HG03135 (cell line): Measurements from ENCODE around the gene TRAPPC6A.

Experiments
- ATAC-seq: cut with Tn5 transposase; IDR thresholded peaks from one replicate; pipeline ENCODE4 v1.9.1; 2021; ENCODE audit warnings: mild to moderate bottlenecking, moderate library complexity; ENCODE audit not compliant: unreplicated experiment

Gene TRAPPC6A

DNA sequence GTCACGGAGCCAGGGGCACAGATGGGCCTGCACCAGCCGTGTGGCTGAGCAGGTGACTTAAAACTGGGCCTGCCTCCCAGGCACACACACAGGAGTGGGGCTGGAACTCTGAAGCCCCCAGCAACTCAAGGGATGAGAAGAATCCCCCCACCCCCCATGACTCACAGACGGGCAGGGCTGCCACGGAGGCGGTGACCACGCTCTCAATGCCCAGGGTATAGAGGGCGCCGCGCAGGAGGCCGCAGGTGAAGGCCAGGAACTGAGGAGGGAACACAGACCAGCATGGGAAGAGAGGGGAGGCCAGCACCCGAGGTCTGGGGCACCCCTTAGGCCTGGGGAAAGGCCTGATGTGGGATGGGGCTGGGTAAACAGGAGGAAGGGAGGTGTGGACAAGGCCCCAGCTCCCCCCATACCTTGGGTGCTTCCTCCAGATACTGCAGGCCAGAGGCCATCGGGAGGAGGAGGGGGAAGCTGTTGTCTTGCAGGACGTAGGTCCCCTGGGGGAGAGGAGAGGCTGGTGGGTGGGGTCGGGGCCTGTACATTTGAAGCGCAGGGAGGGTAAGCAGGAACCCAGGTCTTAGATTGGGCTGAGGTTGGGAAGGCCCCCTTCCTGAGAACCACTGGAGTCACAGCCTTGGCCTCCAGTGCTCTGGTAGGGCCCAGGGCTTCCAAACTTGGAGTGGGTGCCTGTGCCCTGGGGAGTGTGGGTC is 14.1 kb downstream of the TRAPPC6A start:
- ATAC-seq: no peak

- no peak for ATAC-seq
These were observed 14.9 kb downstream of the TRAPPC6A start for GRCh38 chr19:45163156-45163555.

DNA sequence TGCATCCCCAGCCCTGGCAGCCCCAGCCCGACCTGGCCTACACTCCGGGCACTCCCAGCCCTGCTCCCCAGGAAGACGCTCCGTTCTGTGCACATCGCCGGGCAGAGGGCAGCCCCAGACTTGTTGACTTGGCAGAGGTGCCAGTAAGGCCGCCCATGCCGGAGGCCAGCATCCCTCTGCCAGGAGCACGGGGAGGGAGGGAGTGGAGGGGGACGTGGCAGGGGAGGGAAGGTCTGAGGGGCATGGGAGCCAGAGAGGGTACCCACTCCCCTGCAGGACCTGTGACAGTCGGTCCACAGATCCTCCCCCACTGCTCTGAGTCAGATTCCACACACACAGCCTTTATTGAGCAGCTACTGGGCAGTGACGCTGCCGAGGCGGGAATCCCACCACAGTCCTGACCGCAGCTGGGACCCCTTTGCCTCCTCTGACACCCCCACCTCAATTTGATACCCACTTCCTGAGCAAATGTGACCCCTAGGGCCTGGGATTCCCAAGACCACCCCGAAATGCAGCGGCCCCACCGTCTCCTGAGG is 15.4 kb downstream of the TRAPPC6A start:
- no peak for ATAC-seq

- no peak for ATAC-seq
These were observed 16.1 kb downstream of the TRAPPC6A start for GRCh38 chr19:45161738-45162607.

- no peak for ATAC-seq
These were observed 16.9 kb downstream of the TRAPPC6A start, which contains the start of gene NKPD1 for GRCh38 chr19:45160870-45161737. Gene NKPD1, minus strand, starts transcription at chr19:45160982. Its CDS starts 832 bp downstream, at chr19:45160150.

DNA sequence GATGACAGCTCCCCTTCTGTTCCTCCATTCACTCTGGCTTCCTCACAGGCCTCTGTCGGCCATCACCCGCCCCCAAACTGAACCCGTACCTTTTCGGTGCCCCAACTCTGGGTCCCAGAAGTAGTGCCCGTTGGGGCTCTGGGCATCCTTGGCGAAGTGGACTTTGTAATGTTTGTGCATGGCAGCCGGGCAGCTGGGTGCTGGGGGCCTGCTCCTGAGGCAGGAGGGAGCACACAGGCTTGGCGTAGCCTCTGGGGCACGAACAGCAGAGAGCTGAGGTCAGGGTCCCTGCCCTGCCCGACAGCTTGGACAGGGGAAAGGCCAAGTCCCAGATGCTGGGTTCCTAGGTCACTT is 18.1 kb downstream of the TRAPPC6A start:
- no peak for ATAC-seq

DNA sequence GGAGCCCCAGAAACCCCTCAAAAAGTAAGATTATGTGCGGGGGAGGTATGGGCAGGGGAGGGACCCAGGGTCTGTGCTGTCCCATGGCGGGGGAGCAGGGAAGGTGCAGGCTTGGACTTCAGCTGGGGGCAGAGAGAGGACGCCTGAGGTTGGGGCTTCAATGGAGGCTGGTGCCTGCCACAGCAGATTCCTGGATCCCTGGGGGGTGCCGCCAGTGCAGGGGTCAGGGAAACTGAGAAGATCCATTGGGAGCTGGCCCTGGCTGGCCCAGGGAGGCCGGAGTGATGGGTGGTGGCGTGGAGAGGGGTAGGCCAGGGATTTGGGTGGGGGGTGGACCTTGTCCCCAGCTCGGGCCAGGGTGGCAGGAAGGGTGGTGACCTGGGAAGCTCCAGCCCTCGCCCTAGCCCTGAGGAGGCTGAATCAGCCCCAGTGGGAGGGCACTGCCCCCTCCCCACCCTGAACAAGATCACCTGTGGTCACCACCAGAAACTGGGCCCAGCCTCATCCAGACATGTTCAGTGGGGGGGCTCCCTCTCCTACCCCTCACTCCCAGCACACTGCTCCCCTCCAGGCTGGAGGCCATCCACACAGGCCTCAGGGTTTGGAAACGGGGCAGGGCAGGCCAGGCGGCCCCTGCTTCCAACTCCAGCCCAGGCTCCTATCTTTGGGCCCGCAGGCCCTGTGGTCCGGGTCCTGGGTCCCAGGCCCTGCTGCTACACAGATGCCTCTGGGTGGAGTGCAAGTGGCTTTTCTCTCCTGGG is 18.6 kb downstream of the TRAPPC6A start:
- no peak for ATAC-seq

DNA sequence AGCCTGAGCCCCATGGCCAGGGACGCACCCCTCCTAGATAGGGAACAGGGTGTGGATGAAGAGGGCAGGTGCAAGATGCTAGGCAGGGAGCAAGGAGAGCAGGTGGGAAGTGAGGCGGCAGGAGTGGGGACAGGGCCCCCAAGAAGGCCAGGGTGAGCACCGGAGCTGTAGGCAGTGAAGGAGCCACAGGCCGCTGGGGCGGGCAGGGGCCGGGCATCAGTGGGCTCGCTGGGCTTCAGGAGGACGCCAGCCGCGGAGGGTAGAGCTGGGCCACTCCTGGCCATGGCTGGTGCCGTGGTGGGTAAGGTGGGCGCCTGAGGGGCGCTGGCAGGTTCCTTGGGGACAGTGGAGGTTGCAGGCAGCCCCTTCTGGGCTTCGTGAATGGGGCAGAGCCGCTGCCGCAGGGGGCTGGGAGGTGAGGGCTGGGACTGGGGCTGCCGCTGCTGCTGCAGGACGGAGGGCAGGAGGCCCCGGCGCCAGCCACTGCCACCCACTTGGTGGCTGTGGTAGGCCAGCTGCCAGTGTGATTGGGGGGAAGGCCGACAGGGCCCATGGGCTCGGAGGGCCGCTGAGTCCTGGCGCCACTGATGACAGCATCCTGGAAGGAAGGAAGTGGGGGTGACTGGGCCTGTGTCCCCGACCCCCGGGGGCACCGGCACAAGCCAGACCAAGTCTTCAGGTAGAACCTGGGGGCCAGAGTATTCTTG is 19.4 kb downstream of the TRAPPC6A start:
- ATAC-seq: no peak

DNA sequence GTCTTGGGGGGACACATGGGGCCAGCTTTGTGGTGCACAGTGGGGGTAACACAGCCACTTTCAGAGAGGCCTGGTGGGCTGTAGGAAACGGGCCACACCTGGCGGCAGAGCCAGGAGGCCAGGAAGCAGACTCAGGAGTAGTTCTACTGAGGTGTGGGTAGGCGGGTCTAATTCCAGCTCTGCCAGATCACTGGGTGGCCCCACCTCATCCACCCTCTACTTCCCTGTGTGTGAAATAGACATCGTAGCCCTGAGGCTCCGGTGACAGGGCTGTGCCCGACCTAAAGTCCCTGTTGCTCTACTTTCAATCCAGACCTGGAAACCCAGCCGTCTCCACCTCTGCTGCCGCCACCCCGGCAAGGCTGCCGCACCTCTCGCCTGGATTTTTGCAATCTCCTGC is 21.3 kb downstream of the TRAPPC6A start:
- no peak for ATAC-seq

DNA sequence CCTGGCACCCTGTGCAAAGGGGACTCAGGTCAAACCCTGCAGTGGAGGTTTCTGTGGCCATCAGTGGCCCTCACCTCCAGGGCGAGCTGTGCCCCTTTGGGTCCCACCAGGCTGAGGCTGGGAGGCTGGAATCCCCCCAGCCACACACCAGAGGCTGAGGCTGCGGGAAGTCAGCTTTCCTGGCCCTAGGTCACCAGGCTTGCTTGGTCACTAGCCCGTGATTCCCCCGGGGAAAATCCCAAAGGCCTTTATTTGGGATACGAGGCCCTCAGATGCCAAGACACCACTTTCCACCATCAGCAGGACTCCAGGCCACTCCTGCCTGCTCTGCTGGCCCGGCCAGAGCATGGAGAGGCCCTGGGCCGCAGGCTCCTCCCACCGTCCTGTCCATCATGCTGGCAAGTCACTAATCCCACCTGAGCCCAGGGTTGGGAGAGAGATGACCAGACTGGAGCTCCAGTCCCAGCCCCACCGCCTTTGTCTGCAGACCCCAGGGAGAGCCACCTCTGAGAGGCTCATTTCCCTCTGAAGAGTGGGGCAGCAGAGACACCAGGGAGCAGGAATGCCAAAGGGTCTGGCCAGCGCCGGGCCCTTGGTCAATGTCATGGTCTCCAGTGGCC is 21.9 kb downstream of the TRAPPC6A start:
- ATAC-seq: no peak

- no peak for ATAC-seq
These were observed 23.8 kb downstream of the TRAPPC6A start for GRCh38 chr19:45154064-45154827.

DNA sequence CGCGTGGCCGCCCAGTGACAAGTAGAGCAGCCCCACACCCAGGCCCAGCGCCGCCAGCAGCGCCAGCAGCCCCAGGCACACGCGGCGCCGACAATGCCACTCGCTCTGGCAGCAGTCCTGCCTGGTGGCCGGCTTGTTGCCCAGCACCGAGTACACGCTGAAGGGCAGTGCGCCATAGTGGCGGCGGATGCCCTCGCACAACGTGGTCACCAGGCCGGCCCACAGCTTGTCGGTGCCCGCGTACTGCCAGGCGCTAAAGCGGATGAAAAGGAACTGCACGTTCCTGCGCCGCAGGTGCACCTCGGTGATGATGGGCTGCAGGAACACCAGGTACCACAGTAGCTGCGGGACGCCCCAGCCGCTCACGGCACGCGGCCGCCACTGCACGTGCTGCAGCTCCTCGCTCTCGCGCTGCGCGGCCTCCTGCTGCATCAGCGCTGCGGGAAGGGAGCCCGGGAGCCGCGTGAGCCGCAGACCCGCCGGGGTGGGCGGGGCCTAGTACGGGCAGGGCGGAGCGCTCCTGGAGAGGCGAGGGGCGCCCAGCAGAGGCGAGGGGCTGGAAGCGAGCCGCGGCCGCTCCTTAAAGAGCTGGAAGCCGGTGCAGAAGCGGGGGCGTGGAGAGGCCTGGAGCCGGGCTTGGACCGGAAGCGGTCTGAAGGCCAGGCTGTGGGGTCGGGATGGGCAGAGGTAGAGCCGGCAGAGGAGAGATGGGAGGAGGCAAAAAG is 24.5 kb downstream of the TRAPPC6A start:
- no peak for ATAC-seq

GRCh38 chr19:45152504-45153338 is 25.3 kb downstream of the TRAPPC6A start:
- ATAC-seq: no peak

- no peak for ATAC-seq
These were observed 26.1 kb downstream of the TRAPPC6A start for GRCh38 chr19:45151821-45152503.

DNA sequence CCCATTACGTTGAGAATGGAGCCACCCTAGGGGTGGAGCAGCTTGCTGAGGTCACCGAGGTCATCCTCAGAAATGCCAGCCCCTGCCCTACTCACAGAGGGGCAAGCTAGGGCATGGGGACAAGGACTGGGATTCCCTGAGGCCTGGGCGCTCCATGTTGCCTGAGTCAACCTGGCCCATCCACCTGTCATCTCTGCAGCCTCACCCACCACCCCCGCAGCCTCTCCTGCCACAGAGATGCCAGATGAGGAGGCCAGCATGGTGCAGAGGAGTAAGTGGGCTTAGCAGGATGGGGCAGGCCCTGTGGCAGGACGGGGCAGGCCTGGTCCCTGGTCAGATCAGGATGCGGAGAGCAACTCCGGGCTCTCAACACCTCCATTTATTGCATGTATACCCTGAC is 26.7 kb downstream of the TRAPPC6A start:
- no peak for ATAC-seq

GRCh38 chr19:45150751-45151281 is 27.2 kb downstream of the TRAPPC6A start:
- ATAC-seq: no peak
